Large intestine (tissue), 3 donors: ENCODE results near the gene SHF. TPM values are rescaled to one million over a fixed set of nuclear protein-coding genes. Genes with fewer than 3 reads are reported as not detected.

ENCODE experiments used
- DNase-seq, 2 donors: peaks; one replicate each; pipeline versions ENCODE4 v3.0.0 to v3.0.0-alpha.2; 2013
- H3K27ac ChIP-seq: one replicate; pipeline ENCODE4 v1.5.1; 2013; ENCODE audit warnings: low read length
- H3K27me3 ChIP-seq: 2 replicates; pipeline ENCODE4 v1.6.1; 2013; ENCODE audit warnings: low read length; ENCODE audit not compliant: control insufficient read depth, insufficient read depth
- H3K36me3 ChIP-seq: 2 replicates; pipeline ENCODE4 v1.6.1; 2013; ENCODE audit warnings: low read length; ENCODE audit not compliant: control insufficient read depth, insufficient read depth
- H3K4me1 ChIP-seq: one replicate; pipeline ENCODE4 v1.6.1; 2013; ENCODE audit warnings: low read length; ENCODE audit not compliant: control insufficient read depth, insufficient read depth
- H3K4me3 ChIP-seq: one replicate; pipeline ENCODE4 v1.5.1; 2013; ENCODE audit warnings: low read length
- H3K9me3 ChIP-seq: one replicate; pipeline ENCODE4 v1.6.1; 2013; ENCODE audit warnings: mild to moderate bottlenecking, low read depth, low read length, moderate library complexity; ENCODE audit not compliant: control insufficient read depth
- WGBS: methylation state at CpG from one replicate; pipeline ENCODE4 v1.1.5; 2013; ENCODE audit warnings: low lambda C conversion rate; ENCODE audit not compliant: insufficient coverage; 5-methylcytosine and 5-hydroxymethylcytosine counted together
- polyA plus RNA-seq: library from polyadenylated mRNA; unstranded; fragments of 120-200 nt; gene quantifications from one replicate; pipeline ENCODE4 v1.2.1, GENCODE V29; 2013

SHF gene
- polyA plus RNA-seq, 1 donor: 13.4 TPM

GRCh38 chr15:45199136-45199810 is 11.5 kb upstream of the SHF start:
- 0% methylated on average over 1 of the region's 25 CpGs for WGBS

GRCh38 chr15:45198337-45199135 is 10.8 kb upstream of the SHF start:
- Histone ChIP-seq H3K27ac (peak overlapping the region; percentile 99), H3K27me3 (no peaks in the 10 kb centered on the region), H3K9me3 (no peaks in the 10 kb centered on the region), H3K4me1 (peaks cover 5% of the 10 kb centered on the region), H3K36me3 (no peaks in the 10 kb centered on the region), H3K4me3 (peak overlapping the region; percentile 93)
- DNase-seq: peak; percentile 98
- WGBS: no CpG with 5 or more reads among the region's 42 CpGs

More at GRCh38 chr15:45199136-45199810, 11.5 kb upstream of the SHF start:
- H3K27ac ChIP-seq: peak overlapping the region; percentile 99
- H3K36me3 ChIP-seq: no peaks in the 10 kb centered on the region
- peak; percentile 67 to 72 for DNase-seq
- H3K27me3 ChIP-seq: no peaks in the 10 kb centered on the region
- H3K4me1 ChIP-seq: peaks cover 5% of the 10 kb centered on the region
- no peaks in the 10 kb centered on the region for H3K9me3 ChIP-seq
- peak overlapping the region; percentile 93 for H3K4me3 ChIP-seq

GRCh38 chr15:45197512-45197911 is 9.7 kb upstream of the SHF start:
- peak overlapping the region; percentile 93 for H3K4me3 ChIP-seq
- peaks cover 5% of the 10 kb centered on the region for H3K4me1 ChIP-seq
- H3K27ac ChIP-seq: no peak overlapping the region
- no peak for DNase-seq
- no CpG with 5 or more reads among the region's 3 CpGs for WGBS
- no peaks in the 10 kb centered on the region for H3K9me3 ChIP-seq
- H3K27me3 ChIP-seq: no peaks in the 10 kb centered on the region
- H3K36me3 ChIP-seq: no peaks in the 10 kb centered on the region

- H3K27ac ChIP-seq: no peak overlapping the region
- peak overlapping the region; percentile 91 for H3K4me3 ChIP-seq
- H3K27me3 ChIP-seq: no peaks in the 10 kb centered on the region
- no peaks in the 10 kb centered on the region for H3K9me3 ChIP-seq
- peaks cover 16% of the 10 kb centered on the region for H3K4me1 ChIP-seq
- H3K36me3 ChIP-seq: peaks cover 2% of the 10 kb centered on the region
- DNase-seq: no peak
- WGBS: no CpG with 5 or more reads among the region's 43 CpGs
Observed at GRCh38 chr15:45187578-45187893, 230 bp downstream of the SHF start.

- WGBS: no CpG with 5 or more reads among the region's 42 CpGs
- Histone ChIP-seq H3K4me3 (peak overlapping the region; percentile 58), H3K27me3 (no peaks in the 10 kb centered on the region), H3K9me3 (no peaks in the 10 kb centered on the region), H3K36me3 (peaks cover 2% of the 10 kb centered on the region), H3K27ac (peak overlapping the region; percentile 55), H3K4me1 (peaks cover 16% of the 10 kb centered on the region)
- DNase-seq: peak in 1 of 2 donors; percentile 47
Observed at GRCh38 chr15:45186771-45187577, 792 bp downstream of the SHF start.

GRCh38 chr15:45185903-45186770 is 1.6 kb downstream of the SHF start:
- H3K4me3 ChIP-seq: peak overlapping the region; percentile 58

GRCh38 chr15:45185069-45185779 is 2.5 kb downstream of the SHF start:
- no CpG with 5 or more reads among the region's 3 CpGs for WGBS
- Histone ChIP-seq H3K27ac (no peak overlapping the region), H3K9me3 (no peaks in the 10 kb centered on the region), H3K27me3 (no peaks in the 10 kb centered on the region), H3K4me1 (peaks cover 16% of the 10 kb centered on the region), H3K4me3 (no peak overlapping the region), H3K36me3 (peaks cover 2% of the 10 kb centered on the region)
- no peak for DNase-seq

More at GRCh38 chr15:45185903-45186770, 1.6 kb downstream of the SHF start:
- Histone ChIP-seq H3K36me3 (peaks cover 2% of the 10 kb centered on the region), H3K4me1 (peaks cover 16% of the 10 kb centered on the region), H3K9me3 (no peaks in the 10 kb centered on the region), H3K27me3 (no peaks in the 10 kb centered on the region), H3K27ac (peak overlapping the region; percentile 16)
- DNase-seq: no peak
- no CpG with 5 or more reads among the region's 8 CpGs for WGBS

- H3K27me3 ChIP-seq: no peaks in the 10 kb centered on the region
- H3K36me3 ChIP-seq: peaks cover 2% of the 10 kb centered on the region
- no peak overlapping the region for H3K4me3 ChIP-seq
- H3K4me1 ChIP-seq: peaks cover 18% of the 10 kb centered on the region
- DNase-seq: no peak
- no peaks in the 10 kb centered on the region for H3K9me3 ChIP-seq
- H3K27ac ChIP-seq: no peak overlapping the region
- WGBS: no CpG with 5 or more reads among the region's 9 CpGs
Observed at GRCh38 chr15:45184562-45185041, 3.2 kb downstream of the SHF start.

GRCh38 chr15:45183511-45183910 is 4.3 kb downstream of the SHF start:
- H3K27ac ChIP-seq: no peak overlapping the region
- WGBS: no CpG with 5 or more reads among the region's 2 CpGs
- H3K4me1 ChIP-seq: peaks cover 21% of the 10 kb centered on the region
- no peak overlapping the region for H3K4me3 ChIP-seq
- peaks cover 2% of the 10 kb centered on the region for H3K36me3 ChIP-seq
- no peaks in the 10 kb centered on the region for H3K27me3 ChIP-seq
- DNase-seq: no peak
- H3K9me3 ChIP-seq: no peaks in the 10 kb centered on the region
